Mesenchymal stem cell (in vitro differentiated cells and primary cell): ENCODE results near the gene MRPS7.

ENCODE experiments used
- DNase-seq: peaks from one replicate; pipeline ENCODE4 v3.0.0-alpha.2; 2013
- H2AFZ ChIP-seq: one replicate; pipeline ENCODE4 v1.6.1; 2013; ENCODE audit warnings: low read depth, mild to moderate bottlenecking, control low read depth, inconsistent platforms, low read length, moderate library complexity
- H2AK5ac ChIP-seq: 2 replicates; pipeline ENCODE4 v1.6.1; 2013; ENCODE audit warnings: low read length, moderate library complexity, mild to moderate bottlenecking, inconsistent platforms; ENCODE audit not compliant: severe bottlenecking
- H2BK120ac ChIP-seq: one replicate; pipeline ENCODE4 v1.6.1; 2013; ENCODE audit warnings: low read depth, mild to moderate bottlenecking, inconsistent platforms, low read length, moderate library complexity
- H2BK12ac ChIP-seq, 2 experiments: one replicate each; pipeline ENCODE4 v1.6.1; 2013; ENCODE audit warnings: inconsistent platforms in 2 of 2, low read length in 2 of 2, mild to moderate bottlenecking in 2 of 2, moderate library complexity in 2 of 2, control low read depth in 1 of 2
- H2BK15ac ChIP-seq: one replicate; pipeline ENCODE4 v1.6.1; 2013; ENCODE audit warnings: mild to moderate bottlenecking, low read depth, inconsistent platforms; ENCODE audit not compliant: poor library complexity, severe bottlenecking
- H2BK5ac ChIP-seq: 2 replicates; pipeline ENCODE4 v1.6.1; 2013; ENCODE audit warnings: low read depth, mild to moderate bottlenecking, low read length, control low read depth, inconsistent platforms; ENCODE audit not compliant: poor library complexity, severe bottlenecking
- H3K14ac ChIP-seq, 2 experiments: one replicate each; pipeline ENCODE4 v1.6.1; 2013; ENCODE audit warnings: inconsistent platforms in 2 of 2, low read length in 2 of 2, control low read depth in 1 of 2, mild to moderate bottlenecking in 1 of 2, moderate library complexity in 1 of 2
- H3K18ac ChIP-seq, 2 experiments: one replicate each; pipeline ENCODE4 v1.6.1; 2013; ENCODE audit warnings: inconsistent platforms in 2 of 2, low read length in 2 of 2, control low read depth in 1 of 2, low read depth in 1 of 2, mild to moderate bottlenecking in 1 of 2
- H3K23ac ChIP-seq, 2 experiments: one replicate each; pipeline ENCODE4 v1.6.1; 2013; ENCODE audit warnings: inconsistent platforms in 2 of 2, low read length in 2 of 2, mild to moderate bottlenecking in 2 of 2, moderate library complexity in 2 of 2, control low read depth in 1 of 2
- H3K27ac ChIP-seq: 2 replicates; pipeline ENCODE4 v1.5.1; 2013; ENCODE audit warnings: mild to moderate bottlenecking, moderate library complexity, low read length, control low read depth, inconsistent platforms; ENCODE audit not compliant: poor library complexity, severe bottlenecking
- H3K27me3 ChIP-seq, 2 experiments: 2 replicates each; pipeline versions ENCODE4 v1.6.1 to v1.7.0; 2013; ENCODE audit warnings: low read length in 2 of 2, mild to moderate bottlenecking in 2 of 2, moderate library complexity in 2 of 2, control low read depth in 1 of 2, inconsistent platforms in 1 of 2; ENCODE audit not compliant: control insufficient read depth in 1 of 2, insufficient read depth in 1 of 2
- H3K36me3 ChIP-seq, 2 experiments: 2 replicates each; pipeline versions ENCODE4 v1.6.1 to v1.7.0; 2013; ENCODE audit warnings: low read length in 2 of 2, control low read depth in 1 of 2, inconsistent platforms in 1 of 2, low read depth in 1 of 2, mild to moderate bottlenecking in 1 of 2; ENCODE audit not compliant: insufficient read depth in 2 of 2, control insufficient read depth in 1 of 2
- H3K4ac ChIP-seq, 2 experiments: one replicate each; pipeline ENCODE4 v1.6.1; 2013; ENCODE audit warnings: inconsistent platforms in 2 of 2, low read length in 2 of 2, mild to moderate bottlenecking in 2 of 2, moderate library complexity in 2 of 2, control low read depth in 1 of 2, low read depth in 1 of 2
- H3K4me1 ChIP-seq: 2 replicates; pipeline ENCODE4 v1.6.1; 2013; ENCODE audit warnings: low read depth, low read length, control low read depth; ENCODE audit not compliant: control insufficient read depth, insufficient read depth
- H3K4me2 ChIP-seq: 2 replicates; pipeline ENCODE4 v1.6.1; 2013; ENCODE audit warnings: low read length, mild to moderate bottlenecking, inconsistent platforms; ENCODE audit not compliant: poor library complexity, severe bottlenecking
- H3K4me3 ChIP-seq, 2 experiments: 2 replicates each; pipeline versions ENCODE4 v1.5.1 to v1.7.0; 2013; ENCODE audit warnings: low read length in 2 of 2, mild to moderate bottlenecking in 2 of 2, control low read depth in 1 of 2, low read depth in 1 of 2; ENCODE audit not compliant: insufficient read depth in 1 of 2
- H3K79me1 ChIP-seq: replicated peaks from 2 replicates; pipeline ENCODE4 v1.6.1; 2013; ENCODE audit warnings: mild to moderate bottlenecking, control low read depth, low read length, inconsistent platforms; ENCODE audit not compliant: poor library complexity, severe bottlenecking
- H3K9ac ChIP-seq: 2 replicates; pipeline ENCODE4 v1.7.0; 2013; ENCODE audit warnings: mild to moderate bottlenecking, low read length, moderate library complexity
- H3K9me3 ChIP-seq: 2 replicates; pipeline ENCODE4 v1.7.0; 2013; ENCODE audit warnings: mild to moderate bottlenecking, low read length; ENCODE audit not compliant: control insufficient read depth
- H4K8ac ChIP-seq: one replicate; pipeline ENCODE4 v1.6.1; 2013; ENCODE audit warnings: inconsistent platforms, mild to moderate bottlenecking, low read length, moderate library complexity
- H4K91ac ChIP-seq: one replicate; pipeline ENCODE4 v1.6.1; 2013; ENCODE audit warnings: mild to moderate bottlenecking, low read length, inconsistent platforms
- WGBS: methylation state at CpG from one replicate; pipeline ENCODE4 v1.1.7; 2013; ENCODE audit warnings: mixed read lengths; 5-methylcytosine and 5-hydroxymethylcytosine counted together

The MRPS7 gene

DNA sequence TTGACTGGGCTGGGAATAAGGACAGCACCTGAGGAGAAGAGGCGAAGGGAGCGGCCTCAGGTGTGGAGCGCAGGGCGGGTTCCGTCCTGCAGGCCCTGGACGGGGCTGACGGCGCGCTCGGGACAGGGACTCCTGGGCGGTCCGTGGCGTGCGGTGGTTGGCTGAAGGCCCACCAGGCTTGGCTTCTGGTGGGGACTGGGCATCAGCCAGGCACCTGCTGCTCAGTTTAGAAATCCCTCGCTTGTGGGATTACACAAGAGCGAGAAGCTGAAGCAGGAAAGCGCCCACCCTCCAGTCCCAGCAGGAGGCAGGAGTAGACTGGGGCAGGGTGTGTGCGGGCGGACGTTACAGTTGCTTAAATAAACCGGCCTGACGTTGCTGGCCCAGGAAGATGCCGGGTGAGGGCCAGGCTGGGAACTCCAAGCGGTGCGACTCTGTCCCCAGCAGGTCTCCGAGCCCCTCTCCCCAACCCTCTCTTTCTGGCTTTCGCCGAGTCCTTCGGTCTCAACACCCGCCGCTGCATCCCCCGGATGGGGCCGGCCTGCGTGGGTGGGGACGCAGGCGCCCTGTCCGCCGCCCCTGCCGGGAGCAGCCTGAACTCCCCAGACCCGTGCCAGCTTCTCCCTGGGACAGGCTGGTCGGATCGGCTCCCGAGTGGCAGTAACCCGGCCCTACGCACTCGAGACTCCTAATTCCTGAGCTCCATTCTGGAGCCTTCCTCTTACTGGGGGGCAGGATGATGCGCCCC is 8.7 kb downstream of the MRPS7 start:
- Histone ChIP-seq H2BK15ac (no peak overlapping the region), H3K27me3 (no peaks in the 10 kb centered on the region), H2BK120ac (no peak overlapping the region), H3K9me3 (no peaks in the 10 kb centered on the region), H3K36me3 (peaks cover 21 to 30% of the 10 kb centered on the region in 2 experiments), H3K23ac (no peak overlapping the region), H3K14ac (peak overlapping the region in 1 of 2 experiments; percentile 26), H3K4me3 (peak overlapping the region; percentile 85 to 88), H2AFZ (peak overlapping the region; percentile 49), H3K9ac (peak overlapping the region; percentile 88), H3K4me2 (peak overlapping the region; percentile 85), H3K18ac (peak overlapping the region in 1 of 2 experiments; percentile 61), H2BK12ac (no peak overlapping the region), H3K4ac (peak overlapping the region in 1 of 2 experiments; percentile 6), H3K4me1 (peaks cover 18% of the 10 kb centered on the region), H3K79me1 (peaks cover 12% of the 10 kb centered on the region), H2AK5ac (no peak overlapping the region), H2BK5ac (no peak overlapping the region), H4K91ac (peak overlapping the region; percentile 20), H3K27ac (no peak overlapping the region), H4K8ac (peak overlapping the region; percentile 92)
- 3% methylated on average over 47 of the region's 47 CpGs for WGBS
- peak; percentile 86 for DNase-seq

GRCh38 chr17:75270966-75271232 is 9.2 kb downstream of the MRPS7 start, which contains the start of gene MIF4GD:
Gene MIF4GD (minus strand): TSS chr17:75271231. CDS start chr17:75270195, 1,036 bp downstream.
- peak within 1 kb of the TSS in 1 of 2 experiments; percentile 69 for H3K14ac ChIP-seq
- H3K4ac ChIP-seq: peak within 1 kb of the TSS in 1 of 2 experiments; percentile 86
- H3K79me1 ChIP-seq: peaks cover 8% of the 10 kb centered on the region
- H3K4me2 ChIP-seq: peak within 1 kb of the TSS; percentile 99
- H3K9ac ChIP-seq: peak within 1 kb of the TSS; percentile 88
- no peak within 1 kb of the TSS for H2AK5ac ChIP-seq
- WGBS: 0% methylated on average over 16 of the region's 39 CpGs
- H3K4me1 ChIP-seq: peaks cover 18% of the 10 kb centered on the region
- H3K27ac ChIP-seq: no peak within 1 kb of the TSS
- peak within 1 kb of the TSS in 1 of 2 experiments; percentile 48 for H3K23ac ChIP-seq
- H2BK120ac ChIP-seq: no peak within 1 kb of the TSS
- no peaks in the 10 kb centered on the region for H3K27me3 ChIP-seq
- H3K9me3 ChIP-seq: no peaks in the 10 kb centered on the region
- no peak for DNase-seq
- peak within 1 kb of the TSS; percentile 98 for H2AFZ ChIP-seq
- H4K8ac ChIP-seq: peak within 1 kb of the TSS; percentile 93
- no peak within 1 kb of the TSS for H2BK15ac ChIP-seq
- H3K4me3 ChIP-seq: peak within 1 kb of the TSS; percentile 85 to 88
- peak within 1 kb of the TSS; percentile 20 for H4K91ac ChIP-seq
- H2BK12ac ChIP-seq: peak within 1 kb of the TSS in 1 of 2 experiments; percentile 34
- H3K18ac ChIP-seq: peak within 1 kb of the TSS in 1 of 2 experiments; percentile 78
- no peak within 1 kb of the TSS for H2BK5ac ChIP-seq
- H3K36me3 ChIP-seq: peaks cover 16 to 25% of the 10 kb centered on the region in 2 experiments

DNA sequence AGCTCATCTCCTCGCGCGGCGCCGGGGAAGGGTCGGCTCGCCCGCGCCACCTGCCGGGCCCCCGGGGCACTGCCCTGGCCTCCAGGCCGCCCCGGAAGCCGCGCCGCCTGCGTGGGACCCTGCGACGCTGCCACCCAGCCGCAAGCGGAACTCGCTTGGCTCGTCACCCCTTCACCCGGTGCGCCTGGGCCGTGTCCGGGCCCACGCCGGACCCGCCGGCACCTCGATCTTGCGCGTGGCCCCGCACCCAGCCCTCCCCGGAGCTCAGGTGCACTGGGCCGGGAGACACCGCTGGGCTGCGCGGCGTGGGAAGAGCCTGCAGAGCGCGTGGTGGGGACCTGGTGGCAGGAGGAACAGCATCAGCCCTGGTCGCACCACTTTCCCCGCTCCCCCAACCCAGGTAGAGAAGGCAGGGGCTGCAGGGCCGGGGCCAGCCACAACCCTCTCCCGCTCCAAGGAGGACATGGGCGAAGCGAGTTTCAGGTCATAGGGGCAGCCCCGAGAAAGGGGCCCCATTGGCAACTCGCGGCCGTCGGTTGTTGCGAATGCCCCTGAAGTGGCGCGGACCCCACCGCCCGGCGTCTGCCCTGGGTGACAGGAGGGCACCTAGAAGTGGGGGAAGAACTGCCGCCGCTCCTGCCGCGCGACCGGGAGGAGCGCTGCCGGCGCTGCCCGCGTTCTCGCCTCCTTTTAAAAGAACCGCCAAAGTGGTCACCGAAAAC is 9.7 kb downstream of the MRPS7 start:
- peaks cover 11 to 20% of the 10 kb centered on the region in 2 experiments for H3K36me3 ChIP-seq
- DNase-seq: peak; percentile 62
- H3K18ac ChIP-seq: peak overlapping the region in 1 of 2 experiments; percentile 78
- peak overlapping the region in 1 of 2 experiments; percentile 86 for H3K4ac ChIP-seq
- H3K9me3 ChIP-seq: no peaks in the 10 kb centered on the region
- peak overlapping the region; percentile 93 for H4K8ac ChIP-seq
- no peak overlapping the region for H3K27ac ChIP-seq
- WGBS: 1% methylated on average over 69 of the region's 74 CpGs
- no peak overlapping the region for H2BK15ac ChIP-seq
- peak overlapping the region; percentile 98 for H2AFZ ChIP-seq
- no peak overlapping the region for H2BK5ac ChIP-seq
- no peak overlapping the region for H2BK120ac ChIP-seq
- peak overlapping the region in 1 of 2 experiments; percentile 34 for H2BK12ac ChIP-seq
- peak overlapping the region; percentile 12 for H4K91ac ChIP-seq
- peaks cover 7% of the 10 kb centered on the region for H3K79me1 ChIP-seq
- peak overlapping the region in 1 of 2 experiments; percentile 69 for H3K14ac ChIP-seq
- no peak overlapping the region for H2AK5ac ChIP-seq
- H3K23ac ChIP-seq: peak overlapping the region in 1 of 2 experiments; percentile 14
- peaks cover 18% of the 10 kb centered on the region for H3K4me1 ChIP-seq
- H3K4me3 ChIP-seq: peak overlapping the region; percentile 85 to 88
- H3K27me3 ChIP-seq: no peaks in the 10 kb centered on the region
- H3K9ac ChIP-seq: peak overlapping the region; percentile 60
- H3K4me2 ChIP-seq: peak overlapping the region; percentile 99
